HG03280 (cell line): ENCODE data around the gene ABCF2.

Experiments used
- ATAC-seq: cut with Tn5 transposase; IDR thresholded peaks from one replicate; pipeline ENCODE4 v1.9.1; 2021; ENCODE audit warnings: mild to moderate bottlenecking, moderate library complexity; ENCODE audit not compliant: unreplicated experiment

The ABCF2 gene

DNA sequence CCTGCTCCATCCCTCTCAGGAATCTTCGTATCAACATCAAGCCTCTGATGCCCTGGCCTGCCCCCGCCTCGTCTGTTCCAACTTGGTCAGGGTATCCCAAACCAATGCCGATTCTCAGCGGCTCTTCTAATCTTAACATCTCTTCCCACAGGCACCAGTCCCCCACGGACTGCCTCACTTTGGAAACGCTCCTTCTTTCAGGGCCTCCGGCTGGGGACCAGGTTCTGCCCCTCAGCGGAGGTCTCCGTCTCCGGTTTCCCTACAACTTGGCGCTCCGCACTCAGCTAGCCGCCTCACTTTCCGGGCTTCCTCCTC is 488 bp downstream of the ABCF2 start:
- ATAC-seq: peak; percentile 3

DNA sequence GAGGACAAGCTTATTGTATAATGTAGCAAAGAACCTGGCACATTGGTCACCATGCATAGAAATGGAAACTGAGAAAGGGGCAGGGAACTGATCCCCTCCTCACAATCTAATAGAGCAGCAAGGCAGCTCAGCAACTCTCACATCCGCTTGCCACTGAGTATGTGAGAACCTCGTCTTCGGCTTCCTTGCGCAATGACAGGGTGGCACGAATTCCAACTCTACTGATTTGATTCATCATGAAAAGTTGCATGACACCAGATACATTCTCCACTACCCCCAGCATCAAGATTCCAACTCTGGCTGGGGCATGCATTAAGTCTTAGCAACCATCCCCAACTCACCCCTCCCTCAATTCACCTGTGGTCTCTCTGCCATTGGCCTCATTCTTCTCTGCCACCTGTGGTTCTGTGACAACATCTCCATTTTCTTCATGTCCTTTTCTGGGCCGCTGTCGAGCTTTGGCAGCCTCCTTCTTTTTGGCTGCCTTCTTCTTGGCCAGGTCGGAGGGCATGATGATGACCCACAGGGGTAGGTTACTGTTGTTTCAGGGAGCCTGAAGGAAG is 976 bp downstream of the ABCF2 start:
- no peak for ATAC-seq

DNA sequence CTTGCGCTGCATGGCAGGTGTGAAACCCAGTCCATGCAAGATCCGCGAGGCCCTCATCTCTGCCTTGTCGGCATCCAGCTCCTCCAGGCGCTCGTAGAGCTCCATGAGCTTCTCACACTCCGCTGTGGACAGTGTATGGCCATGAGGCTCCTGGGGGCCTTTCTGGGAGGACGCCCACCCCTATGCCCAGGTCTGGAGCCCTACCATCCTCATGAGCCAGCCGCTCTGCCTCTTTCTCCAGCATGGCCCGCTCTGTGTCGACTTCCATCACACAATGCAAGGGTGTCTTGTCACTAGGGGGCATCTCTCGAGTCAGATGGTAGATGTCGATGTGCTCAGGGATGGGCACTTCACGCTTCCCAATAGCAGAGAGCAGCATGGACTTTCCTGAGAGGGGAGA is 3.3 kb downstream of the ABCF2 start:
- no peak for ATAC-seq

DNA sequence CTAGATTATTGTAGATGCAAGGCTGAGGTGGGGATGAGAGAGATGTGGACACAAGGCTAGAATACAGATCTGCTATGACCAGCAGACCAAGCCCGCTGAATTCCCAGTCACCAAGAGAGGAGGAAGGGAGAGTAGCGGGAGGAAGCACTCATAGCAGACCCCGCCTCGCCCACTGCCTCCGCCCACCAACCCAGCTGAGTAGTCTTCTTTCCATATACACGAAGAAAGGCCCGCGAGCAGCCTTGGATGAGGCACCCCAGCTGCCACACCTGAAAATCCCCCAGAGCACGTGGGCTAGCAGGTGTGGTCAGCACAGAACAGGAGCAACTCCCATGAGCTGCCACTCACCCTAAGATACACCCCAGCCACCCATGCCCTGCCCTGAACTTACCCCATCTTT is 8.8 kb downstream of the ABCF2 start:
- ATAC-seq: no peak

DNA sequence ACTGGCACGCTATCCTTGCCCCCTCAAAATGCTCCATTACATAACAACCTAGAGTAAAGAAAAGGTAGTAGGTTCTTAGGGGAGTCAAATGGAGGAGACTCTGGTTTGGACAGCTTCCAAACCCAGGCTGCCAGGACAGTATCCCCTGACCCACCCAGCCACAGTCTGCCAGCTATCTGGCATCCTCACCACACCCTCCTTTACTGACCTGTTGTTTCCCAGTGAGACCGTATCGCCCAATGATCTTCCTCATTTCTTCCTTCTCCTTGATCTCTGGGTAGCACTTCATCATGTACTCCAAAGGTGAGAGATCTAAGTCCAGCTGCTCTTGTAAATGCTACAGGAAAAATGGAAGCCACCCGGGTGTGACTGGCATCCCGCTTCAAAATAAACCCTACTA is 11.6 kb downstream of the ABCF2 start:
- ATAC-seq: no peak

DNA sequence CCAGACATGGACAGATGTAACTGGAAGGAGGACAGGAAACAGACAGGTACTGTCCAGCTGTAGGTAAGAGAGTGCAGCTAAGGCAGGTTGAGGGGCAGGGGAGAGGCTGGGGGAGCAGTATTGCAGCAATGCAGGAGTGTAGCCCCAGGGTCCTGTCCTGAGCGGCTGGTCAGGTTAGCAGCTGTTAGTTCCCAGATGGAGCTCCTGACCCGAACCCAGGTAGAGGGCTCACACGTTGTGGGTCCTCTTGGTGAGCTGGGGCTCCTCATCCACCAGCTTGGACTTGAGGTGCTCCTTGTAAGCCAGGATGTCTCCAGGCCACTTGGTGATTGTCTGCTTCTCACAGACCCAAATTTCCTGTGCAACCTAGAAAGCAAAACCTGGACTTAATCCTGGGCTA is 13.2 kb downstream of the ABCF2 start:
- no peak for ATAC-seq

DNA sequence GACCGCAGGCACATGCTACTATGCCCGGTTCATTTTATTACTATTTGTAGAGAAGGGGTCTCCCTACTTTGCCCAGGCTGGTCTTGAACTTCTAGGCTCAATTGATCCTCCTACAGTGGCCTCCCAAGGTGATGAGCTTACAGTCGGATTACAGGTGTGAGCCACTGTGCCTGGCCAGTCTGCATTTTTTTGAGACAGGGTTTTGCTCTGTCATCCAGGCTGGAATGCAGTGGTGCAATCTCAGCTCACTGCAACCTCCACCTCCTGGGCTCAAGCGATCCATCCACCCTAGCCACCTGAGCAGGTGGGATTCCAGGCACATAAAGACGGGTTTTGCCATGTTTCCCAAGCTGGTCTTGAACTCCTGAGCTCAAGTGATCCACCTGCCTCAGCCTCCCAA is 14.4 kb downstream of the ABCF2 start:
- ATAC-seq: no peak

DNA sequence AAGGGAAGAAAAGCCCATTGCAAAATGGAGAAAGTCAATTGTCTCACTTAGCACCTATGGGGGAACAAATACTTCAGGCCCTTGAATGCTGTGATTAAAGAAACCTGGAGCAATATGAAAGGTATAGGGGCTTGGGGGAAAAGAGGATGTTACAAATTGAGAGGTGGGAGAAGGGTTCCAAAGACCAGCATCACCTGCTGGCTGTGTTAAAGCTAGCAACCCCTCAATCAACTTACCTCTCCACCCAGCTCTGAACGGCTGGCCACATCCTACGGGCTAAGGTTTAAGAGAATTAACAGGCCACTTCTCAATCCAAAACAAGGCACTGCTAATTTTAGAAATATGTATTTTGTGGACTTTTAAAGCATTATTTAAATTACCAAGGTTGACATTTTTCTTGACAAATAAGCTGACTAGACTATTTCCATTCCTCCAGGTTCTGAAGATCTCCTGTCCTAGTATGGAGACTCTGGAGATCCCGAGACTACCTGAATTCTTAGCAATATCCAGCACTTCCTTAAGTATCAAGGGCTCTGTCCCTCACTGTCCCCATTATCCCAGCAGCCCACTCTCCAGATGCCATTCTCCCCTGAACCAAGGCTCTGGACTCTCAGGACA is 15.7 kb downstream of the ABCF2 start:
- no peak for ATAC-seq

DNA sequence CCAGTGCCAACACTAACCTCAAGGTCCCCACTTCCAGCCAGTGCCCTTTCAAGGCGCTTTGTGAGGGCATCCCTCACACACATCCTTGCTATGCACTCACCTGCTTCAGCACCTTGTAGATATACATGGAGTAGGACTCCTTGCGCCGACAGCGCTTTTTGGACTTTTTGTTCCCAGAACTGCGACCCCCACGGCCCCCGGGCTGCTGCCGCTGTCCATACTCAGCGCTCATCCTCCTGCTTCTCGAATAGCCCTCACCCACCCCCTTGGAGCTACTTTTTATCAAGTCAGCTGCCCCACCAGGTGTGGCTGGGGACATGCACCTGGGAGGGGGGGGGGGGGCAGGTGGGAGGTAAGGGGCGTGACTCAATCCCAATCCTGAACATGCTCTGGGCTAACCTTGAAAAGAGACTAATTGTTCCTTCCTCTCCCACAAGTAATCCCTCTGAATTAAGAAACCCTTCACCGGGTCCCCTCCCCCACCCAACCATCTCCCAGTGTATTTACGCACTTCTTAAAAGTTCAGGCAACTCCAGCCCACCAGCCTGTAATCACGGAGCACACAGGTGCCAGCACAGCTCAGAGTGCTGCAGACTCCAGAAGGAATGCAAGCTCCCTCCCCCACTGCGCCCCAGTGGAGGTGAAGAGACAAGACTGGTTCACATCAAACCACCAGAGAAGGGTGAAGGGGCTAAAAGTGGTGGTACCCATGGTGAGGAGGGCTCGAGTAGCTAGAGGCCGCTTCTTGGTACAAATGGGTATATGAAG is 16.7 kb downstream of the ABCF2 start, which contains the start of gene H2BK1:
Gene H2BK1, minus strand, starts transcription at position 402 of the 768 bp plus-strand sequence. Its CDS starts 170 bp downstream, at position 232.
- no peak for ATAC-seq

DNA sequence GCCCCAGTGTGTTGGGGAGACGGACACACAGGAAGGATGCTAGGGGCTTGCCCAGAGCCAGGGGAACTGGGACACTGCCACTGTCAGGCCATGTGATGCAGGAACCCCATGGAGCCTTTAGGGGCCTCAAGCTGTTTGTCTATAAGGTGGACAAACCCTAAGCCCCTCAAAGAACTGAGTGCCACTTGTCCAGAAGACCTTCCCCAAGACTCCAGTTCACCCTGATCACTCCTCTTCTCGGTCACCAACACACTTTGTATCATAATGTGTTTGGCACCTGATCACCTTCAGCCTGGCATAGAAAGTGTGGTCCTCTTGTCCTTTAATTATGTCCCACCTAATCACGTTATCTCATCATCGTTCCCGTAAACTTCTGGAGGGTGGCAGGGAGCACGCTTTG is 17.4 kb downstream of the ABCF2 start:
- ATAC-seq: no peak

DNA sequence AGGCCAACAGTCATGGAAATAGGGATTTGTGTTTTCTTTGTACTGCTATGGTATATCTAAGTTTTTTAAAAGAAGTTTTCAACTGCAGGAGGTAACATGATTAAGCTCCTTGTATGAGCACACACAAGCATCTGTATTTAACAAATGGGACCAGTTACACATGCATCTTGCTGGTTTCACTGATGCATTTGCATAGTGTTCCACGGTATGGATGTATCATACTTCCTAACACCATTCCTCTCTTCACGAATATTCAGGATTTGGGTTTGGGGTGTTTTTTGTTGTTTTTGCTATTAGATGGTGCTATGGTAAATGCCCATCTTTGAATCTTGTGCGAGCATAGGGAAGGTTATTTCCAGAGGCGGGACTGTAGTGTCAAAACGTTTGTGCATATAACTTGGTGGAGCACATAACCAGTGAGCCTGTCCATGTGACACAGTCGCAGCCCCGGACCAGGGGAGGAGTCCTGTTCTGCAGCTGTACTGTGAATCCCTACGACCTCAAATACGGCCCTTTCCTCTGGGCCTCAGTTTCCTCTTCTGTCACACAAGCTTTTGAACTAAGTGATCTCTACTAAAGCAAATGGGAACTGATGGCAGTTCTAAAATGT is 18.6 kb downstream of the ABCF2 start:
- no peak for ATAC-seq

DNA sequence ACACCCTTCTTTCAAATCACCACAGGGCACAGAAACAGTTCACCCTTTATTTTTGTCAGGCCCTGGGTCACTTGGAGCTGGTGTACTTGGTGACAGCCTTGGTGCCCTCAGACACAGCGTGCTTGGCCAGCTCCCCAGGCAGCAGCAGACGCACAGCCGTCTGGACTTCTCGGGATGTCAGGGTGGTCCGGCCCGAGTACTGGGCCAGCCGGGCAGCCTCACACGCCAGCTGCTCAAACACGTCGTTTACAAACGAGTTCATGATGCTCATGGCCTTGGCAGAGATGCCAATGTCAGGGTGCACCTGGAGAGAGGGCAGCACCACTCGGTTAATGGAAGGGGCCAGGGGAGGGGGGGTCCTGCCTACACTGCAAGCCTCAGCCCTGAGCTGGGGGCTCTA is 19.2 kb downstream of the ABCF2 start:
- ATAC-seq: no peak

DNA sequence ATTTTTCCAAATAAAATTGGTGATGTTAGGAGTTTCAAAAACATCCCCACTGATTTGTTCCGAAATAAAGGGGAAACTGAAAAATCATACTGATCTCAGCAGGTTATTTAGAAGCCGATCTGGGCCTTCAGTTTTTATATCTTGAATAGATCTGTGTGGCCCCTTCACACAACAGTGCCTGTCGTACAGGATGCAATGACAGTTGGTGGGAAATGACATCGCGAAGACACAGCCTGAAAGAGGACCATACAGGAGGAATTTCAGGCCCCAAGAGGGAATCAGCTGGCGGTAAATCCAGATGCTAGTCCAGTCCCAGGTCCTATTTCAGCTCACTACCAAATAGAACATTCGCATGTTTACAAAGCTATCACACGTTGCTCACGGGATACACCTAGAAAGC is 19.7 kb downstream of the ABCF2 start:
- ATAC-seq: no peak

DNA sequence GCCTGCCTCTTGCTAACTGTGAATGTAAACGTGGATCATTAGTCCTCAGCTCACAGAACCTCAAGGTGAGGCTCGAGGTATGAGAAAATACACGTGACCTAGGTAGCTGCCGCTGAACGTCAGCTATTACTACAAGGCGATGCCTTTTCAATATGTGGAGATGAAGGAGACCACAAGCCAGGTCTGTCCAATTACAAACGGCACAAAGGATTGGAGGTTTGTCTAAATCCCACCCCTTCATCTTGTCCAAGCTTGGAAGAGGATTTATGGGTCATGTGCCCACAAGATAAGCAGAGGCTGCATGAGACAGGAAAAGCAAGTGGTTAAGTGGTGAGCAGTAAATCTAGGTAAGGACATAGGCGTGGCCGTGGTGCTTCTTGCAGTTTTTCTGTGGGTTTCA is 20.1 kb downstream of the ABCF2 start:
- ATAC-seq: no peak

DNA sequence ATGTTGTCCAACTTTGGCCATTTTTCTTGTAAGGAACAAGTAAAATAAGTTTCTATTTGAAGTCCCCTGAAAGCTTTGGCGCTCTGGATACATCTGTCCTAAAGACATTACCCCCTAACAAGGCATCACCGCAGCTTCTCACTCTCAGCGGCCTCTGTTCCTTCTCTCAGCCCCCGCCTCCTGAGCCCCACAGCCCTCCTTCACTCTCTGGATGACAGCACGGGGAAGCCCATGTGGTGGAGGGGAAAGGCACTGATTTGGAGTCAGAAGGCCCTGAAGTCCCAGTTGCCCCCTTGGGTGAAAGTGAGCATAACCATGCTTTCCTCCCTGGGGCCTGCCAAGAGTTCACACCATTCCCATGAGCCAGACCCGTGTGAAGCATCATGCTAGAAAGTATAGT is 21.3 kb downstream of the ABCF2 start:
- ATAC-seq: no peak

DNA sequence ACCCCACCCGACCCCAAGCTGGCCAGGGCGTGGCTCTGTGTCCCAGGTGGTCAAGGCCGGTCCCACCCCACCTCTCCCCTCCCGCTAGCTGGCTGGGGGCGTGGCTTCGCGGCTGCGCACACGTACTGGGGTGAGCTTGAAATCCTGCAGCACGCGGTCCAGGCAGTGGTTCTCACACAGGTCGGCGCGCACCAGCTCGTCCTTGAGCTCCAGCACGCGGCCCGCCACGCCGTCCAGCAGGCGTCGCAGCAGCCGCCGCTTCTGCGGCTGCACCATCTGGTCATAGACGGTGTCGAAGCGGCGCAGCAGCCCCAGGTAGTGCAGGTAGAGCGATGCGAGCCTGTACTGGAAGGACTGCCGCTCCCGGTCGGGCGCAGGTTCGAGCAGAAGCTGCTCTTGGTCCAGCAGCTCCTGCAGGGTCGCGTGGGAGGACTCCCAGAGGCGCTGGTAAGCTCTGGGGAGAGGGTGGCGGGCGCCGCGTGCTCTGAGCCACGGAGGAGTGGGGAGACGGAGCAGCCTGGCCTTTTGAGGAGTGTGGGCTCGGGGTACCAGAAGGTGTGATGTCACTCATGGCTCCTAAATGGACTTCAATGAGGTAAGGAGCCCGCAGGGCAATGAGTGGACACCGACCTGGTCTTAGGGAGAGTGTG is 22.5 kb downstream of the ABCF2 start:
- ATAC-seq: no peak

DNA sequence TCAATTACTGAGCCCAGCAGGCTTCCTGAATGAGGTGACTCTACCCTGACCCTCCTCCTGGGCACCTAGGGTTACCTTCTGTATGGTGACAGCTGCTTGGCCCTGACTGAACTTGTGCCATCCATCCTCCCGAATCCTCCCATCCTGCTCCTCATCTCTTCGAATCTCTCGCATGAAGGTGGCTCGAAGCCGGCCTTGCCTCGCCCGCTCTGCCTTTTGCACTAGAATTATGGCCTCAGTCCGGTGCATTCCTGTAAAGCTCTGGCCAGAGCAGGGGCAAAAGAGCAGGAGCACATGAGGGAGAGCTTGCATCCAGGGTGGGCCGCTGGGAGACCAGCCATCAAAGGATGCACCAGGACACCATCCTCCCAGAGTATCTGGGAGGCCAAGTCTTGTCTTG is 24.2 kb downstream of the ABCF2 start:
- ATAC-seq: no peak

DNA sequence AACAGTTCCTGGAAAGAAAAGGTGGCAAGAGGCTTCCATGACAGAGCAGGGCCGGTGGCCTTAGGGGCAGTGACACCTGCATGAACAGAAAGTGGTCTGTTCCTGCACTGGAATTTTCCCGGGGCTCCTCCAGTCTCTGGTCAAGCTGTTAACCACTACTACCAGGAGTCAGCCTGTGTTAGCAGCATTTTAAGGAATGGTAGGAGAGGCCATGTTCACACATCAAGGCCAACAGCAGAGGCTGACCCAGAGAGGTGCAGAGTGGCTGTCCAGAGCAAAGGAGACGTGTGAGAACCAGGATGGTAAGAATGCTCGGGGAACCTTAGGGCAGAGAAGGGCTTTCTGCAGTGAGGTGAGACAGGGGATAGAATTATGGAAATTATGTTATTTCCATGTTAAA is 25.3 kb downstream of the ABCF2 start:
- ATAC-seq: no peak

DNA sequence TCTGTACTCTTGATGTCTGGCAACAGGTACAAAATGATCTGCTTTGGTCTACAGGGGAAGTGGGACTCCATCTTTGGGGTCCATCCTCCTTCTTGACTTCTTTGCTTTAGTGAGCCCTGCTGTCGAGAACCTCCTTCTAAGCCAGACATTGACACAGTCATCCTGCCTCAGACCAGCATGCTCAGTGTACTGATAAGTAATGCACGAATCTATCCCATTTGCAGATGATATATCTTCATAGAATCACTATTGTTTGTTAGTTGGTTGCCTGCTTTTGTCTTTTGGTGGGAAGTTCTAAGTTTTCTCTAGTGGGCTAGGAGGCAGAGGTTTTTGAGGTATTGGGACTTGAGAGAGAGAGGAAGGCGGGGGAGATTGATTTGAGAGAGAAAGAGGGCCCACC is 25.7 kb downstream of the ABCF2 start:
- no peak for ATAC-seq

DNA sequence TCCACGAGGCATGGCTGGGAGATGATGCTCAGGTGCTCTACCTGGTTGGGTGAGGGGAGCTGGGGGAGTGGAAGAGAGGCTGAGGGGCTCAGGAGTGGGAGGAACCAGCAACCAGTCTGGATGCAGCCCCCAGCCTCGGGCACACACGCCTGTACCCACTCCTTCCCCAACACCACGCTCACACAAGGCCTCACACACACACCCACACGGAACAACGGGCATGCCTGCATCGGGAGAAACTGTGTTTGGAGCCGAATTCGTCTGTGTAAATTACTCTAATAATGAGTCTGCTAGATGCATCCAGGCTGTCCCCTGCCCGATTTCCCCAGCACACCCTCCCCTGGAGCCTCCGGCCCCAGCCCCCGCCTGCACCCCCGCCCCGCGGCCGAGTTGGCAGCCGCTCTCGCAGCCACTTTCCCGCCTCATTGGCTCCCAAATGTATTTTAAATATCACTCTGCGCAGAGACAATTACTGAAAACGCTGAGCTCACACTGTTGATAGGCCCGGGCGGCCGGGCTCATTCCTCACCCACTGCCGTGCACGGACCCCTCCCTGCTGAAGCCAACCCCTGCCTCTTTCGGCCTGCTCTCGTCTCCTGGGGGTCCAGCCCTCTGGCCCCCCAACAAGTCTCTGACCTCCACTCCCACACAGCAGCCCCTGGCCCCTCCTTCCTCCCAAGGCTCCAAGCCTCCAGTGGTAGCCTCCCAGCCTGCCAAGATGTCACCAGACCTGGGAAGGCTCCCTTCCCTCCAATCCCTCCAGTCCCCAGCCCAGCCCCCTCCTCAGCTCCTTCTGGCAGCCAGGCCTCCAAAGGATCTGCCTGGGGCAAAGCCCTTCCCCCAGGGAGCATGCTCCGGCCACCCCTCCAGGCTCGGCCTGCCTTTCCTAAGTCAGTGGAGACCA is 27.8 kb downstream of the ABCF2 start:
- no peak for ATAC-seq

DNA sequence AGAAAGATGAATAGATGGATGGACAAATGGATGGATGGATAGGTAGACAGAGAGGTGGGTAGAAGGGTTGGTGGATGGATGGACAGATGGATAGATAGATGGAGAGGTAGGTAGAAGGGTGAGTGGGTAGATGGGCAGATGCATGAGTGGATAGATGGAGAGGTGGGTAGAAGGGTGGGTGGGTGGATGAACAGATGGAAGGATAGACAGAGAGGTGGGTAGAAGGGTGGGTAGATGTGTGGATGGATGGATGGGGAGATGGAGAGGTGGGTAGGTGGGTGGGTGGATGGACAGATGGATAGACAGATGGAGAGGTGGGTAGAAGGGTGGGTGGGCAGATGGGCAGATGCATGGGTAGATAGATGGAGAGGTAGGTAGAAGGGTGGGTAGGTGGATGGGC is 29.1 kb downstream of the ABCF2 start:
- no peak for ATAC-seq
